ENCODE data around the gene EID2B. TPM values are rescaled to one million over a fixed set of nuclear protein-coding genes. Genes with fewer than 3 reads are reported as not detected.
A peak's percentile ranks its signal among the peaks of the same experiment; 100 is the strongest.

EID2B gene
- total and polyA plus RNA-seq, 2 of the 13 experiments (the other 11 are each of a cell fraction or from before 2014, with no cell fraction given): 2.5 to 3.7 TPM

DNA sequence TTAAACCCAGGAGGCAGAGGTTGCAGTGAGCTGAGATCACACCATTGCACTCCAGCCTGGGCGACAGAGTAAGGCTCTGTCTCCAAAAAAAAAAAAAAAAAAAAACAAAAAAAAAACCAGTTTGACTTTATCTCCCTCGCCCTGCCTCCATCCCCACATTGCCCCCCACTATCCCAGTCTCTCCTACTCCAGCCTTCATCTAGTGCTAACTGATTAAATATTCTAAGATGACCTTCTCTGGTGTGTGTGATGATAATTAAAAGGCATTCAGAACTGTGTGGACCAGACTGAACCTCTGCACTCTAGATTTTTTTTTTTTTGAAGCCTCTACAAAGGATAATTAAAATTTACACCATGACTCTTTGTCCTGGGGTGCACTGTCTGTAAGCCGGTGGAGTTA is 39.9 kb downstream of the EID2B start:
- FAIRE-seq (no peak), ATAC-seq (no peak), DNase-seq (ENCODE audit: low spot score) (no peak)
- Histone ChIP-seq H3K4me2 (ENCODE audit: low read depth, low read length) (no peak overlapping the region), H3K36me3 (replicated peaks in 1 of 2; ENCODE audit: control insufficient read depth in 1 of 2, insufficient read depth in 2 of 2, low read length in 2 of 2) (peaks cover 9 to 23% of the 10 kb centered on the region in 2 experiments), H3K79me2 (ENCODE audit: insufficient read depth, low read length) (no peaks in the 10 kb centered on the region), H3K27ac (ENCODE audit: extremely low read length, insufficient read depth, low read length) (no peak overlapping the region), H3K4me3 (replicated peaks in 1 of 3; ENCODE audit: insufficient read depth in 1 of 3, low read depth in 2 of 3, low read length in 3 of 3) (no peak overlapping the region), H2AFZ (ENCODE audit: low read length) (no peak overlapping the region), H3K27me3 (ENCODE audit: control insufficient read depth in 1 of 2, insufficient read depth in 2 of 2, low read length in 2 of 2) (peaks cover 0 to 4% of the 10 kb centered on the region in 2 experiments; a peak in 2 of 5 replicates), H3K9ac (ENCODE audit: insufficient read depth, low read depth, low read length) (no peak overlapping the region), H3K4me1 (ENCODE audit: insufficient read depth, low read length) (peaks cover 6% of the 10 kb centered on the region; the same call in 1 of the 2 replicates), H4K20me1 (ENCODE audit: insufficient read depth, low read length) (no peaks in the 10 kb centered on the region), H3K9me3 (ENCODE audit: low read length) (no peaks in the 10 kb centered on the region)
- BruUV-seq (replicated peaks): no TSS peak
- in situ Hi-C loops (cut with HindIII; ENCODE audit: extremely low pct_ligation_motif_present, low pct_unique_long_range_greater_than_20kb) (no loop called here), intact Hi-C loops (cut with micrococcal nuclease; ENCODE audit: unreplicated experiment) (no loop called here)
- TF ChIP-seq FOXK2 (IDR thresholded peaks at IDR 0.05) (no peak), ELF1 (CRISPR knock-in tag; IDR thresholded peaks at IDR 0.05) (no peak), REXO4 (CRISPR knock-in tag; IDR thresholded peaks at IDR 0.05; ENCODE audit: borderline replicate concordance) (no peak), ZNF17 (CRISPR knock-in tag; IDR thresholded peaks at IDR 0.05) (no peak), KLF15 (CRISPR knock-in tag; IDR thresholded peaks at IDR 0.05; ENCODE audit: borderline replicate concordance) (no peak), SSRP1 (CRISPR knock-in tag; IDR thresholded peaks at IDR 0.05) (no peak), PHF8 (CRISPR knock-in tag; IDR thresholded peaks at IDR 0.05) (no peak)
- CTCF ChIA-PET (ENCODE audit: low intra/inter-chr PET ratio, low total read pairs): no interaction called here
- WGBS (ENCODE audit: low lambda C conversion rate): 96% methylated on average over 3 of the region's 3 CpGs
- POLR2A ChIA-PET: no interaction called here

- POLR2A ChIA-PET: no interaction called here
- no peaks in the 10 kb centered on the region for H3K79me2 ChIP-seq (ENCODE audit: insufficient read depth, low read length)
- peaks cover 0 to 4% of the 10 kb centered on the region in 2 experiments; a peak in 2 of 5 replicates for H3K27me3 ChIP-seq (ENCODE audit: control insufficient read depth in 1 of 2, insufficient read depth in 2 of 2, low read length in 2 of 2)
- CTCF ChIA-PET (ENCODE audit: low intra/inter-chr PET ratio, low total read pairs): no interaction called here
- in situ Hi-C loops (cut with HindIII; ENCODE audit: extremely low pct_ligation_motif_present, low pct_unique_long_range_greater_than_20kb): no loop called here
- peaks cover 9 to 23% of the 10 kb centered on the region in 2 experiments for H3K36me3 ChIP-seq (replicated peaks in 1 of 2; ENCODE audit: control insufficient read depth in 1 of 2, insufficient read depth in 2 of 2, low read length in 2 of 2)
- H3K4me2 ChIP-seq (ENCODE audit: low read depth, low read length): no peak overlapping the region
- no TSS peak for BruUV-seq (replicated peaks)
- FAIRE-seq (no peak), ATAC-seq (no peak), DNase-seq (ENCODE audit: low spot score) (no peak)
- TF ChIP-seq HMGA1 (CRISPR knock-in tag; conservative IDR thresholded peaks at IDR 0.05) (no peak), SSRP1 (CRISPR knock-in tag; IDR thresholded peaks at IDR 0.05) (no peak), ZNF629 (CRISPR knock-in tag; conservative IDR thresholded peaks at IDR 0.05) (0 out of 2 replicates have a peak, but pooled peaks have one; percentile 50), HNRNPUL1 (IDR thresholded peaks at IDR 0.05; ENCODE audit: low read depth, low read length) (no peak), KLF13 (CRISPR knock-in tag; IDR thresholded peaks at IDR 0.05) (no peak), ZNF768 (CRISPR knock-in tag; IDR thresholded peaks at IDR 0.05) (no peak), KLF15 (CRISPR knock-in tag; IDR thresholded peaks at IDR 0.05; ENCODE audit: borderline replicate concordance) (no peak), RBM22 (optimal IDR thresholded peaks at IDR 0.05; ENCODE audit: low read length) (peak; percentile 38)
- TF ChIP-seq, protein P1, sequence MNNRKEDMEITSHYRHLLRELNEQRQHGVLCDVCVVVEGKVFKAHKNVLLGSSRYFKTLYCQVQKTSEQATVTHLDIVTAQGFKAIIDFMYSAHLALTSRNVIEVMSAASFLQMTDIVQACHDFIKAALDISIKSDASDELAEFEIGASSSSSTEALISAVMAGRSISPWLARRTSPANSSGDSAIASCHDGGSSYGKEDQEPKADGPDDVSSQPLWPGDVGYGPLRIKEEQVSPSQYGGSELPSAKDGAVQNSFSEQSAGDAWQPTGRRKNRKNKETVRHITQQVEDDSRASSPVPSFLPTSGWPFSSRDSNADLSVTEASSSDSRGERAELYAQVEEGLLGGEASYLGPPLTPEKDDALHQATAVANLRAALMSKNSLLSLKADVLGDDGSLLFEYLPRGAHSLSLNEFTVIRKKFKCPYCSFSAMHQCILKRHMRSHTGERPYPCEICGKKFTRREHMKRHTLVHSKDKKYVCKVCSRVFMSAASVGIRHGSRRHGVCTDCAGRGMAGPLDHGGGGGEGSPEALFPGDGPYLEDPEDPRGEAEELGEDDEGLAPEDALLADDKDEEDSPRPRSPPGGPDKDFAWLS (CRISPR knock-in tag; IDR thresholded peaks at IDR 0.05; ENCODE audit: borderline replicate concordance): no peak
- no peak overlapping the region for H3K4me3 ChIP-seq (replicated peaks in 1 of 3; ENCODE audit: insufficient read depth in 1 of 3, low read depth in 2 of 3, low read length in 3 of 3)
- H3K27ac ChIP-seq (ENCODE audit: extremely low read length, insufficient read depth, low read length): no peak overlapping the region
- H4K20me1 ChIP-seq (ENCODE audit: insufficient read depth, low read length): no peaks in the 10 kb centered on the region
- H3K4me1 ChIP-seq (ENCODE audit: insufficient read depth, low read length): 0 out of 2 replicates have a peak, but pooled peaks cover under 1% of the 10 kb centered on the region
- H3K9me3 ChIP-seq (ENCODE audit: low read length): no peaks in the 10 kb centered on the region
- 97% methylated on average over 6 of the region's 6 CpGs for WGBS (ENCODE audit: low lambda C conversion rate)
- no peak overlapping the region for H3K9ac ChIP-seq (ENCODE audit: insufficient read depth, low read depth, low read length)
- intact Hi-C loops (cut with micrococcal nuclease; ENCODE audit: unreplicated experiment): no loop called here
- no peak overlapping the region for H2AFZ ChIP-seq (ENCODE audit: low read length)
Observed at GRCh38 chr19:39492225-39492624, 40.4 kb downstream of the EID2B start.

All from HepG2 (cell line).